Left colon (tissue), 2 donors: ENCODE measurements around the gene PLAGL2. TPM values are rescaled to one million over a fixed set of nuclear protein-coding genes. Genes with fewer than 3 reads are reported as not detected.

Experiments
- ATAC-seq: fragments of 200-7000 bp; cut with Tn5 transposase; one replicate; pipeline ENCODE4 v1.9.1; 2020; ENCODE audit warnings: mild to moderate bottlenecking, moderate library complexity
- DNase-seq, 2 donors: peaks; one replicate each; pipeline ENCODE4 v3.0.0-alpha.2; 2020
- intact Hi-C, 2 donors: fragments of 100-400 bp; cut with DNase I in 1 of 2; cut with micrococcal nuclease in 1 of 2; formaldehyde crosslinking; loops; one replicate each; pipeline versions ENCODE4 v1.11.2 to v1.14.0; 2022; cut with DNase I, micrococcal nuclease
- total RNA-seq, 2 donors: library from RNA; stranded (reverse); fragmentation: NEBNext Ultra II Directional; extraction: Animal tissue kit (Norgen Biotek cat#: 25700); gene quantifications; one replicate each; pipeline ENCODE4 v1.2.1, GENCODE V29; 2021
- donor health status: DM: no; HTN: no; CAD: no.
- donor health status: DM: yes; HTN: yes; CAD: no.

Gene PLAGL2
- total RNA-seq, 2 donors from 2014 or later: 13.4 to 28.0 TPM

DNA sequence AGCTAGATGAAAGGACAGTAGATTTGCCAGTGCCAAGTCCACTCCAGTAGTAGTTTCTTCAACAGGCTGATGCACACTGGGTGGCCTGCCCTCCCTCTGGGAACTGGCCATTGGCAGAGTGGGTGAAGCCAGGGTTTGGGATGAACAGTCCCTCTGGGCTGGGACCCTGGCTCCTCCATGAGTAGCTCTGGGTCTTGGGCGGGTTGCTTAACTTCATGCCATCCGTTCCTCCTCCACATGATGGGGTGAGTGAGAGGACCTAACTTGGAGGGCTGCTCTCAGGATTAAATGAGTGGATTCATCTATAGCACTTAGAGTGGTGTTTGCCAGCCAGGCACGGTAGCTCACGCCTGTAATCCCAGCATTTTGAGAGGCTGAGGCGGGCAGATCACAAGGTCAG, 47.2 kb downstream of the PLAGL2 start:
- no peak for DNase-seq
- intact Hi-C loops: no loop called here
- ATAC-seq: no peak

DNA sequence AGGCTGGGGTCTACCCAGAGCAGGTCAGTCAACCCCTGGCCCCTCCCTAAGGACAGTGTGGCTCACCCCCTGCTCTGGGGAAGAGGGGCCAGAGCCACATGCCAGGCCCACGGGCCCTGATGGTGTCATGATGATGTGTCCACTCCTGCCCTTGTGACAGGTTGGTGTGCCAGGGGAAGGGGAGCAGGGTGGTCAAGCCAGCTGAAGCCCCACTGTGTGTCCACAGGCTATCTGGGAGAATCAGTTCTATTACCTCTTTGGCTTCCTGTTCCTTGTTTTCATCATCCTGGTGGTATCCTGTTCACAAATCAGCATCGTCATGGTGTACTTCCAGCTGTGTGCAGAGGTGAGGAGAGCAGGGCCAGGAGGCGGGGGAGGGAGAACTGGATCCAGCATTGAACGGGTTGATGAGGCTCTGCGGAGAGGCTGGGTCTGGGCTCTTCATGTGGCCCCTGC, 47.7 kb downstream of the PLAGL2 start:
- no peak for DNase-seq
- intact Hi-C loops: no loop called here
- no peak for ATAC-seq

GRCh38 chr20:32158943-32159660, 48.4 kb downstream of the PLAGL2 start:
- intact Hi-C loops: no loop called here
- ATAC-seq: no peak
- no peak for DNase-seq

GRCh38 chr20:32158351-32158750, 49.2 kb downstream of the PLAGL2 start:
- DNase-seq (no peak), ATAC-seq (no peak)
- intact Hi-C loops: no loop called here

DNA sequence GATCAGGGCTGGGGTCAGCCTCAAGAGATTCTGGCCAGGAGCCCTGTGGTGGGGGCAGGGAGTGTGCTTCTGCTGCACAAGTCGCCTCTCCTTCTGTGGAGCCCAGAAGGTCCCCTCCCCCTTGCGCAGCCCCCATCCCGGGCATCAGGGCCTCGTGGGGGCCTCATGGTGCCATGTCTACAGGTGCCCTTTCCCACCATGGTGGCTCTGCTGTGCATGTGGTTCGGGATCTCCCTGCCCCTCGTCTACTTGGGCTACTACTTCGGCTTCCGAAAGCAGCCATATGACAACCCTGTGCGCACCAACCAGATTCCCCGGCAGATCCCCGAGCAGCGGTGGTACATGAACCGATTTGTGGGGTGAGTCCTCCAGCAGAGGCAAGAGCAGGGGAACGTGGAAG, 49.9 kb downstream of the PLAGL2 start:
- intact Hi-C loops: no loop called here
- ATAC-seq (no peak), DNase-seq (no peak)

- peak; percentile 58 to 78 for DNase-seq
- ATAC-seq: peak; percentile 63
- intact Hi-C loops: no loop called here
These were observed 52.2 kb downstream of the PLAGL2 start for GRCh38 chr20:32155017-32155981.

DNA sequence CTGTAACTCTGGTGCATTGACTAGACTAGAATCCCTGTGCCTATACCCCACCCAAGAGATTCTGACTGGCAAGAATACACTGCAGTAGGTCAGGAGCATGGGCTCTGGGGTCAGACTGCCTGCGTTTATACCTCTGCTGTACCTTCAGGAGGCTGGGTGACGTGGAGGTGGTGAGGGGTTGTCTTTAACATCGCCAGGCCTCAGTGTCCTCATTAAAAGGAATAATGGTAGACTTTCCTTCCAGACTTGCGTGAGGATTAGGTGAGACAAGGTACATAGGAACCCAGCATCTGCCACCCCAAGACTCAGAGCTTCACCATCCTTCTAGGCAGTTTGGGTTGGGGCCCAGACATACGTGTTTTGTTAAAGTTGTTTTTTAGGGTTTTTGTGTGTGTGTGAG, 53.8 kb downstream of the PLAGL2 start:
- DNase-seq: no peak
- intact Hi-C loops: no loop called here
- ATAC-seq: no peak

DNA sequence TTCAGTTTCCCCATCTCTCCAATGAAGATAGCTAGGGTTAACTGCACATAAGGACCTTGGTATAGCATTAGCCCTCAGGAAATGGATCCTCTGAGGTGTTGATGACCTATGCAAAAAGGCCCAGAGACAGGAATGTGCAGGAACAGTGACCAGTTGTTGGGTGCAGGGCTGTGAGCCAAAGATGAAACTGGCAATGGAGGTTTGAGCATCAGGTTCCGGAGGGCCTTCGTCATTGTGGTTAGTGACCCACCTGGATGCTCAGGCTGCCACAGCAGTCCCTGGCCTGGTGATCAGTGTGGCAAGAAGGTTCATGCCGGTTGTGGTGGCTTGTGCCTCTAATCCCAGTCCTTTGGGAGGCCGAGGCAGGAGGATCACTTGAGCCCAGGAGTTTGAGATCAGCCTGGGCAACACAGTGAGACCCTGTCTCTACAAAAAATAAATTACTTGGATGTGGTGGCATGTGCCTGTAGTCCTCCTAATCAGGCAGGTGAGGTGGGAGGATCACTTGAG, 54.3 kb downstream of the PLAGL2 start:
- no peak for DNase-seq
- ATAC-seq: no peak
- intact Hi-C loops: no loop called here

- DNase-seq (peak in 1 of 2 donors; percentile 22), ATAC-seq (peak; percentile 65)
- intact Hi-C loops: no loop called here
These were observed 55.0 kb downstream of the PLAGL2 start for GRCh38 chr20:32152421-32153155.

DNA sequence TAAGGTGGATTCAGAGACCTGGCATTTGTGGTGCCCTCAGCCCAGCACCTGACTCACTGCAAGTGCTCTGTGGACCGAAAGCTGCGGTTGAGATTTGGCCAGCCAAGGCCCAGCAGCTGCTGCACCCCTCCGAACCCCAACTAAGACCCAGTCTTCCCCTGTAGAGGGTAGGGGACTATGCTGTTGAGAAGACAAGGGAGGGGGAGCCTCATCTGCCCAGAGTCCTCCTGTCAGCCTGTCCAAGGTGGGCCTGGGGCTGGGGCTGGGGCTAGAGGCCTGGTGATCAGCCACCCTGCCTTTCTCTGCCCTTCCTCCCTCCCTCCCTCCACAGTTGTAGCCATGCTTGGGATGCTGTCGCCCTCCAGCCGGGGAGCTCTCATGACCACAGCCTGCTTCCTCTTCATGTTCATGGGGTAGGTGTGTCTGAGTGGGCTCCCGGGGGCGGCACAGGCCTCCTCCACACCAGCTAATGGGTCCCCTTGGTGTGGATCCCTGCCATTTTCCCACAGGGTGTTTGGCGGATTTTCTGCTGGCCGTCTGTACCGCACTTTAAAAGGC, 57.2 kb downstream of the PLAGL2 start:
- ATAC-seq (no peak), DNase-seq (no peak)
- intact Hi-C loops: no loop called here

DNA sequence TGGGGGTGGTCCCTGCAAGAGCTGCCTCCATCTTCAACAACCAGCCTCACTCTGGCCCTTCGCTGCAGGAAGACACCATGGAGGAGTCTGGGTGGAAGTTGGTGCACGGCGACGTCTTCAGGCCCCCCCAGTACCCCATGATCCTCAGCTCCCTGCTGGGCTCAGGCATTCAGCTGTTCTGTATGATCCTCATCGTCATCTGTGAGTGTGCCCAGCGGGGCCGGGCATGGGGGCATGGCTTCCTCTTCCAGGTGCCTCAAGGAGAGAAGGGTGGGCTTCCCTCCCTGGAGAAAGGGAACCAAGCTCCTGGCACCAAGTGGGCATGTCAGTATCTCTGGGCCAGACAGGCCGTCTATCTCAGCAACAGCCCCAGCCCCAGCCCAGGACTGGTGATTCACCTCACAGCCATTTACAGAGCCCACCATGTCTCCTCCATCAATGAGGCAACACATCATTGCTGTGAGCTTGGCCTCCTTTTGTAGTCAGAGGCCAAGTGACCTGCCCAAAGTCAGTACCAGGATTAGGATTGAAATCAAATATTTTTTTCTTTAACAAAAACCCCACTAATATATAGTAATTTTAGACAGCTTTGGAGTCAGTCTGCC, 57.9 kb downstream of the PLAGL2 start:
- DNase-seq (no peak), ATAC-seq (no peak)
- intact Hi-C loops: no loop called here

GRCh38 chr20:32144898-32145662, 62.5 kb downstream of the PLAGL2 start:
- intact Hi-C loops: no loop called here
- ATAC-seq (no peak), DNase-seq (no peak)

DNA sequence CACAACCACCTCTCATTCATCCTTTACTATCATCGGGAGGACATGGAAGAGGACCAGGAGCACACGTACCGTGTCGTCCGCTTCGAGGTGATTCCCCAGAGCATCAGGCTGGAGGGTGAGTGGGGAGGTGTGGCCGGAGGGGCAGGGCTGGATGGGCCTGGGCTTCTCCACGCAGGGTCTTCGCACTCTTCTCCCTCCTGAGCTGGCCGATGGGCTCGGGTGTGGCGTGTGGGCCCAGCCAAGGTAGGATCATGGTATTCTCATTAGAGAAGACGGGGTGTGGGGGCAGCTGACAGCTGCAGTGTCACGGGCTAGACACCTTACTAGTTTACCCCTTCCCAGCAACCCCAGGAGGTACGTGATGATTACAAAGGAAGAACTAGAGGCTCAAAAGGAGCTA, 64.6 kb downstream of the PLAGL2 start:
- intact Hi-C loops: no loop called here
- DNase-seq (no peak), ATAC-seq (no peak)

Other genes with a start within 250 kb of the PLAGL2 start
- gene XKR7, start 239.6 kb downstream of the PLAGL2 start, total RNA-seq: under 1 TPM; 0.06 to 0.11 TPM
- gene CCM2L, start 197.3 kb downstream of the PLAGL2 start, total RNA-seq: 1 to 10 TPM; 1.7 to 2.0 TPM
- 1 to 10 TPM; 5.5 to 9.7 TPM for gene HCK, start 155.5 kb downstream of the PLAGL2 start, total RNA-seq
- 10 to 100 TPM; 62.2 to 78.5 TPM for gene TM9SF4, start 98.0 kb downstream of the PLAGL2 start, total RNA-seq
- gene POFUT1, start 137 bp upstream of the PLAGL2 start, total RNA-seq: 10 to 100 TPM; 36.6 to 63.2 TPM
- gene KIF3B, start 69.9 kb upstream of the PLAGL2 start, total RNA-seq: 10 to 100 TPM; 52.1 to 56.8 TPM
- 10 to 100 TPM; 39.9 to 42.5 TPM for gene ASXL1, start 150.6 kb upstream of the PLAGL2 start, total RNA-seq